ENCODE measurements around the gene PUS1.
"Not testable (repeated sequence)": the region's sequence is repeated elsewhere in the genome, so short reads cannot be mapped to it uniquely, and the experiment has no call there.

The PUS1 gene

DNA sequence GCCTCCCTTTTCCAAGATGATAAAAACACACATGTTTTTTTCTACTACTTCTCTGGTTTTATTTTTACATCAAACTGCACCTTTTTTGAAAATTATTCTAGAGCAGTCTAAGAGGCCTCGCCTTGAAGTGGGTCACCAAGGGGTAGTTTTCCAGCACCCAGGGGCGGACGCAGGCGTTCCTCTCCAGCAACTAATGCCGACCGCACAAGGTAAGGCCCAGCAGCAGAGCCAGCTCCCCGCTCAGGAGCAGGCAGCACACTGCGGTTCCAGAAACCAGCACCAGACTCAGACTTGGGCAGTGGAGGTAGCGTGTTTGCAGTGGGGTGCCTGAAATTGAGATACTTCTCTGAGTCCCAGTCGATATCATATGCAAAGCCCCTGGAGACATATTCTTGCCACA lies 52.3 kb downstream of the PUS1 start:
- TF ChIP-seq, protein P1, sequence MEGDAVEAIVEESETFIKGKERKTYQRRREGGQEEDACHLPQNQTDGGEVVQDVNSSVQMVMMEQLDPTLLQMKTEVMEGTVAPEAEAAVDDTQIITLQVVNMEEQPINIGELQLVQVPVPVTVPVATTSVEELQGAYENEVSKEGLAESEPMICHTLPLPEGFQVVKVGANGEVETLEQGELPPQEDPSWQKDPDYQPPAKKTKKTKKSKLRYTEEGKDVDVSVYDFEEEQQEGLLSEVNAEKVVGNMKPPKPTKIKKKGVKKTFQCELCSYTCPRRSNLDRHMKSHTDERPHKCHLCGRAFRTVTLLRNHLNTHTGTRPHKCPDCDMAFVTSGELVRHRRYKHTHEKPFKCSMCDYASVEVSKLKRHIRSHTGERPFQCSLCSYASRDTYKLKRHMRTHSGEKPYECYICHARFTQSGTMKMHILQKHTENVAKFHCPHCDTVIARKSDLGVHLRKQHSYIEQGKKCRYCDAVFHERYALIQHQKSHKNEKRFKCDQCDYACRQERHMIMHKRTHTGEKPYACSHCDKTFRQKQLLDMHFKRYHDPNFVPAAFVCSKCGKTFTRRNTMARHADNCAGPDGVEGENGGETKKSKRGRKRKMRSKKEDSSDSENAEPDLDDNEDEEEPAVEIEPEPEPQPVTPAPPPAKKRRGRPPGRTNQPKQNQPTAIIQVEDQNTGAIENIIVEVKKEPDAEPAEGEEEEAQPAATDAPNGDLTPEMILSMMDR (conservative IDR thresholded peaks at IDR 0.05; ENCODE audit: low read depth, low read length) = no peak
- H3K4me3 ChIP-seq (ENCODE audit: low read length) = no peak overlapping the region
- no peak for DNase-seq (ENCODE audit: low read depth)

DNA sequence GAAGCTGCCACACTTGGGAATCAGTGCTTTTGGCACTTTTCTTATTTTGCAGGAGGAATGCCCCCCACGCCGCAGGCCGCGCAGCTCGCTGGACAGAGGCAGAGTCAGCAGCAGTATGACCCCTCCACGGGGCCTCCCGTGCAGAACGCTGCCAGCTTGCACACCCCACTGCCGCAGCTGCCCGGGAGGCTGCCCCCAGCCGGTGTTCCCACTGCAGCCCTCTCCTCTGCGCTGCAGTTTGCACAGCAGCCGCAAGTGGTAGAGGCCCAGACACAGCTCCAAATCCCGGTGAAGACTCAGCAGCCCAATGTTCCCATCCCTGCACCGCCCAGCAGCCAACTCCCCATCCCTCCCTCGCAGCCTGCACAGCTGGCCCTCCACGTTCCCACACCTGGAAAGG lies 53.0 kb downstream of the PUS1 start:
- DNase-seq (ENCODE audit: low read depth) = no peak
- no peak overlapping the region for H3K4me3 ChIP-seq (ENCODE audit: low read length)
- TF ChIP-seq, protein P1 (conservative IDR thresholded peaks at IDR 0.05; ENCODE audit: low read depth, low read length) = no peak

DNA sequence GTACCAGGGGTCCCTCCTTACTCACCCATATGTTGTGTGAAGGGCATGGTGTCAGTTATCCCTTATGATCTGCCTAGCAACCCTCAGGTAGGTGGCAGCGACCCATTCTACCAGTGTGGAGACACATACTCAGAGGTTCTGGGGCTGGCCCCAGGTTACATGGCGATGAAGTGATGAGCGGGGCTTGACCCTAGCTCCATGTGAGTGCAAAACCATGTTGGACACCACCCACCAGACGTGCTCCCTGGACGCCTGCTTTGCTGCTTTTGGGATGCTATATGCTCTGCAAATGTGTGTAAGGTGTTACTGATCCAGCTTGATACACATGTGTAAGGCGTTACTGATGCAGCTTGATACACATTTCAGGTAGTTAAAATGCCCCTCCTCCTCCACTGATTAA lies 54.0 kb downstream of the PUS1 start:
- no peak for DNase-seq (ENCODE audit: low read depth)
- no peak overlapping the region for H3K4me3 ChIP-seq (ENCODE audit: low read length)
- TF ChIP-seq, protein P1 (conservative IDR thresholded peaks at IDR 0.05; ENCODE audit: low read depth, low read length) = no peak

DNA sequence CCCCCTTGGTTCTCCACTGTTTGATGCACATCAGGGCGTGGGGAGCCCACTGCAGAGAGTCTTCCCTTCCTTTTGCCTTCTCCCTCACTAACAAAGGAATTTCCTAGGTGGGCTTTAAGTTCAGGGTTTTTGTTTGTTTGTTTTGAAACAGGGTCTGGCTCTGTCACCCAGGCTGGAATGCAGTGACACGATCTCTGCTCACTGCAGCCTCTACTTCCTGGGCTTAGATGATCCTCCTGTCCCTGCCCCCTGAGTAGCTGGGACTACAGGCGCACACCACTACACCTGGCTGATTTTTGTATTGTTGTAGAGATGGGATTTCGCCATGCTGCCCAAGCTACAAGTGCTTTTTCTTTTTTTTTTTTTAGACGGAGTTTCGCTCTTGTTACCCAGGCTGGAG lies 54.5 kb downstream of the PUS1 start:
- no peak overlapping the region for H3K4me3 ChIP-seq (ENCODE audit: low read length)
- no peak for DNase-seq (ENCODE audit: low read depth)
- TF ChIP-seq, protein P1 (conservative IDR thresholded peaks at IDR 0.05; ENCODE audit: low read depth, low read length) = no peak

DNA sequence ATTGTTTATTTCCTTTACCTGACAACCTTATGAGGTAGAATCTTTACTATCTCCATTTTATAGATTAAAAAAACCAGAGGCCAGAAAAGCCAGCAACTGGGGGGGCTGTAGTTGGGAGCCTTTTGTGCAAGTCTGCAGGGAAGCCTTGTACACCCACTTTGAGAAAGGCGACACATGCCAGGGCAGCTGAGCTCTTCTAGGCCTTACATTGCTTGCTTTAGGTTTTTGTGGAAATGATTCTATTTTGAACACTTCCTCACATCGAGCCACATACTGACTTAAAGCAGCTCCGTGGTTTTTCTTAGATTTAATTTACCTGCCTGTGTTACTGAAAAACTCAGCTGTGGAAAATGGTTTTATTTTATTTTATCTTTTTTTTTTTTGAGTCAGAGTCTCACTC lies 55.3 kb downstream of the PUS1 start:
- DNase-seq (ENCODE audit: low read depth) = no peak
- TF ChIP-seq, protein P1 (conservative IDR thresholded peaks at IDR 0.05; ENCODE audit: low read depth, low read length) = no peak
- H3K4me3 ChIP-seq (ENCODE audit: low read length) = no peak overlapping the region

DNA sequence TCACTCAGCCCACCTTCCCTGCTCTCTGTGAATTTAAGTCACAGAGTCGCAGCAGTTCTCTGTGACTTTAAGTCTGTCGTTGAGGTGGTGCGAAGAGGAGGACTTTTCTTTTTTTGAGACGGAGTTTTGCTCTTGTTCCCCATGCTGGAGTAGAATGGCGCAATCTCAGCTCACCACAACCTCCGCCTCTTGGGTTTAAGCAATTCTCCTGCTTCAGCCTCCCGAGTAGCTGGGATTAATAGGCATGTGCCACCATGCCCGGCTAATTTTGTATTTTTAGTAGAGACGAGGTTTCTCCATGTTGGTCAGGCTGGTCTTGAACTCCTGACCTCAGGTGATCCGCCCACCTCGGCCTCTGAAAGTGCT lies 56.4 kb downstream of the PUS1 start:
- DNase-seq (ENCODE audit: low read depth); H3K4me3 ChIP-seq (ENCODE audit: low read length): not testable (repeated sequence)

DNA sequence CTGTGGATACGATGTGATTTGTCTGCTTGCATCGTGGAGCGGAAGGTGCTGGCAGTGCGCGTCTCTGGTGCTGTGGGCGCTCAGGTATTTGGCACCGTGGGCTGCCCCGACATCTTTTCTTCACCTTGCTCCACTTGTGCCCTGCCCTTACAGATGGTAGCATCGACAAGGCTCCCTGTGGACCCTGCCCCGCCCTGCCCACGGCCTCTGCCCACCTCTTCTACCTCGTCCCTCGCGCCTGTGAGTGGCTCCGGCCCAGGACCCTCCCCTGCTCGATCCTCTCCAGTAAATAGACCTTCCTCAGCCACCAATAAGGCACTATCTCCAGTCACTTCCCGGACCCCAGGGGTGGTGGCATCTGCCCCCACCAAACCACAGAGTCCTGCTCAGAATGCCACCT lies 57.3 kb downstream of the PUS1 start:
- TF ChIP-seq, protein P1 (conservative IDR thresholded peaks at IDR 0.05; ENCODE audit: low read depth, low read length) = no peak
- no peak for DNase-seq (ENCODE audit: low read depth)
- H3K4me3 ChIP-seq (ENCODE audit: low read length) = no peak overlapping the region

DNA sequence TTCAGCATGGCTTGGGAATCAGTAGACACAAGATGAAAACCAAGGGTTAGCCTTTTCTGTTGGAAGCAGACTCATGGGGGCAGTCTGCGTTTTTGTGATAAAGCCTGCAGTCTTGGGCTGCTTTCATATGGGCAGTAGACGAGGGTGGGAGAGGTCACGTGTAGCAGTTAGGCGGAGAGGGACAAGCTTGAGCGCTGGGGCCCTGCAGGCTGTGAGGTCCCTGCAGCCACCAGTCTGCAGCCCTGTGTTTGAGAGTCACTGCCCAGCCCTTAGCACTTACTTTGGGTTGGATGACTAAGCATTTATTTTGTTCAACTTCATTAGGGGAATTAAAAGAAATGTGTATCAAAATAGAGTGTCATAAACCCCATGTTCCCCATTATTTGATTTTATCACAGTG lies 57.8 kb downstream of the PUS1 start:
- DNase-seq (ENCODE audit: low read depth) = no peak
- TF ChIP-seq, protein P1 (conservative IDR thresholded peaks at IDR 0.05; ENCODE audit: low read depth, low read length) = no peak
- H3K4me3 ChIP-seq (ENCODE audit: low read length) = no peak overlapping the region

Data from retinal pigment epithelial cell (primary cell).